ENCODE measurements around the gene SCAMP2.

DNA sequence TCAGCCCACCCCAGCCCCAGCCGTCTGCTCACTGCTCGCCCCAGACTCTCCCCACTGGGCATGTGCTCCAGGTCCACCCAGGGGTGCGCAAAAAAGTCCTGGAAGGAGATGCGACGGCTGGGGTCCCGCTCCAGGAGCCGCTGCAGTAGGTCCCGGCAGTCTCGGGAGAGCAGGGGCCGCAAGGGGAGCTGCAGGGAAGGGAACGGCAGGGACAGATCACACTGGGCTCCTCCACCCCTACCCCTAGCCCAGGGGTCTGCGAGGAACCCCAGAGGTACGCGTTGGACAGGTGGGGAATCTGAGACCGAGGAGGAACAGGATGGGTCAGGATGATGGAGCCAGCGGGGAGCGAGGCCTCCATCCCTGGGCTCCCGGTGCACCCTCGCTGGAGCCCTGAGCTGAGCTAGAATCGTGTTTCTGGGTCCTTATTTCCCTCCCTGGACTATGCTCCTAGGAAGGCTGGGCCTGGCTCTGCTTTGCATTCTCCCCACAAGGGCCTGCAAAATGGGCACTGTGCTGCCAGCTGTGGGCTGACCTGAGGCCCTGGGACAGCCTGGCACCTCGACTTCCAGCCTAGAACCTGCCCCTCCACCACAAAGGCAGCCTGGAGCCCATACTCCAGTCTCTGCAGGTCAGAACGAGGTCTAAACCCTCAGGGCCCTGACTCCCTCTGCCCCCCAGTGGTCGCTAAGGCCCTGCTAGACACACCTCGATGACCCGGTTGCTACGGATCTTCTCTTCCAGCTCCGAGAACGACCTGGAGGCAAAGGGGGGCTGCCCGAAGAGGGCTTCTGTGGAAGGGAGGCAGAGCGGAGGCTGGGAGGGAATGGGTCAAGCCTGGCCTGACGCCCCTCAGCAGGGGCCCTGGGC is 33.4 kb downstream of the SCAMP2 start:
- TF ChIP-seq, protein P1, sequence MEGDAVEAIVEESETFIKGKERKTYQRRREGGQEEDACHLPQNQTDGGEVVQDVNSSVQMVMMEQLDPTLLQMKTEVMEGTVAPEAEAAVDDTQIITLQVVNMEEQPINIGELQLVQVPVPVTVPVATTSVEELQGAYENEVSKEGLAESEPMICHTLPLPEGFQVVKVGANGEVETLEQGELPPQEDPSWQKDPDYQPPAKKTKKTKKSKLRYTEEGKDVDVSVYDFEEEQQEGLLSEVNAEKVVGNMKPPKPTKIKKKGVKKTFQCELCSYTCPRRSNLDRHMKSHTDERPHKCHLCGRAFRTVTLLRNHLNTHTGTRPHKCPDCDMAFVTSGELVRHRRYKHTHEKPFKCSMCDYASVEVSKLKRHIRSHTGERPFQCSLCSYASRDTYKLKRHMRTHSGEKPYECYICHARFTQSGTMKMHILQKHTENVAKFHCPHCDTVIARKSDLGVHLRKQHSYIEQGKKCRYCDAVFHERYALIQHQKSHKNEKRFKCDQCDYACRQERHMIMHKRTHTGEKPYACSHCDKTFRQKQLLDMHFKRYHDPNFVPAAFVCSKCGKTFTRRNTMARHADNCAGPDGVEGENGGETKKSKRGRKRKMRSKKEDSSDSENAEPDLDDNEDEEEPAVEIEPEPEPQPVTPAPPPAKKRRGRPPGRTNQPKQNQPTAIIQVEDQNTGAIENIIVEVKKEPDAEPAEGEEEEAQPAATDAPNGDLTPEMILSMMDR (IDR thresholded peaks at IDR 0.05), result no peak
- TF ChIP-seq EP300 (IDR thresholded peaks at IDR 0.05; ENCODE audit: low read depth), result no peak
- no peak for TF ChIP-seq POLR2AphosphoS5 (IDR thresholded peaks at IDR 0.05)
- TF ChIP-seq POLR2A (IDR thresholded peaks at IDR 0.05), result no peak
